ENCODE data around the gene AMHR2.
A peak's percentile ranks its signal among the peaks of the same experiment; 100 is the strongest.
"Not testable (repeated sequence)": the region's sequence is repeated elsewhere in the genome, so short reads cannot be mapped to it uniquely, and the experiment has no call there.

The AMHR2 gene

GRCh38 chr12:53381731-53382630, 41.7 kb upstream of the AMHR2 start:
- peaks cover 17 to 24% of the 10 kb centered on the region in 2 donors for H3K36me3 ChIP-seq (ENCODE audit: control insufficient read depth in 1 of 2, insufficient read depth in 2 of 2, low read length in 2 of 2)
- H3K27ac ChIP-seq (ENCODE audit: low read depth, low read length): peak overlapping the region; percentile 43
- H3K9ac ChIP-seq (ENCODE audit: low read depth in 1 of 2, low read length in 2 of 2): peak overlapping the region; percentile 54 to 65
- H3K9me3 ChIP-seq (ENCODE audit: control insufficient read depth in 1 of 2, low read length in 2 of 2): no peaks in the 10 kb centered on the region
- no peaks in the 10 kb centered on the region for H3K27me3 ChIP-seq (ENCODE audit: control insufficient read depth in 1 of 2, insufficient read depth in 2 of 2, low read length in 2 of 2)
- peaks cover 46 to 51% of the 10 kb centered on the region in 2 donors for H3K4me1 ChIP-seq (ENCODE audit: control insufficient read depth in 1 of 2, insufficient read depth in 2 of 2, low read length in 2 of 2)
- peak overlapping the region; percentile 67 to 73 for H3K4me3 ChIP-seq (ENCODE audit: low read depth in 1 of 2, low read length in 2 of 2)

GRCh38 chr12:53383258-53383657, 40.4 kb upstream of the AMHR2 start:
- H3K4me1 ChIP-seq (ENCODE audit: control insufficient read depth in 1 of 2, insufficient read depth in 2 of 2, low read length in 2 of 2): peaks cover 55% of the 10 kb centered on the region in 2 donors
- no peaks in the 10 kb centered on the region for H3K27me3 ChIP-seq (ENCODE audit: control insufficient read depth in 1 of 2, insufficient read depth in 2 of 2, low read length in 2 of 2)
- H3K9me3 ChIP-seq (ENCODE audit: control insufficient read depth in 1 of 2, low read length in 2 of 2): no peaks in the 10 kb centered on the region
- H3K27ac ChIP-seq (ENCODE audit: low read depth, low read length): no peak overlapping the region
- H3K36me3 ChIP-seq (ENCODE audit: control insufficient read depth in 1 of 2, insufficient read depth in 2 of 2, low read length in 2 of 2): peaks cover 19 to 24% of the 10 kb centered on the region in 2 donors
- H3K4me3 ChIP-seq (ENCODE audit: low read depth in 1 of 2, low read length in 2 of 2): peak overlapping the region; percentile 67 to 73
- H3K9ac ChIP-seq (ENCODE audit: low read depth in 1 of 2, low read length in 2 of 2): peak overlapping the region in 1 of 2 donors; percentile 50

- H3K9ac ChIP-seq (ENCODE audit: low read depth in 1 of 2, low read length in 2 of 2): peak overlapping the region; percentile 6 to 24
- H3K27me3 ChIP-seq (ENCODE audit: control insufficient read depth in 1 of 2, insufficient read depth in 2 of 2, low read length in 2 of 2); H3K27ac ChIP-seq (ENCODE audit: low read depth, low read length); H3K9me3 ChIP-seq (ENCODE audit: control insufficient read depth in 1 of 2, low read length in 2 of 2): not testable (repeated sequence)
- peaks cover 47 to 56% of the 10 kb centered on the region in 2 donors for H3K4me1 ChIP-seq (ENCODE audit: control insufficient read depth in 1 of 2, insufficient read depth in 2 of 2, low read length in 2 of 2)
- peak overlapping the region; percentile 42 to 53 for H3K4me3 ChIP-seq (ENCODE audit: low read depth in 1 of 2, low read length in 2 of 2)
- peaks cover 19 to 24% of the 10 kb centered on the region in 2 donors for H3K36me3 ChIP-seq (ENCODE audit: control insufficient read depth in 1 of 2, insufficient read depth in 2 of 2, low read length in 2 of 2)
Measured at GRCh38 chr12:53386381-53386780, 37.3 kb upstream of the AMHR2 start.

- Histone ChIP-seq H3K4me3 (ENCODE audit: low read depth in 1 of 2, low read length in 2 of 2) (peak overlapping the region in 1 of 2 donors; percentile 60), H3K4me1 (ENCODE audit: control insufficient read depth in 1 of 2, insufficient read depth in 2 of 2, low read length in 2 of 2) (peaks cover 22 to 33% of the 10 kb centered on the region in 2 donors), H3K27ac (ENCODE audit: low read depth, low read length) (no peak overlapping the region), H3K9me3 (ENCODE audit: control insufficient read depth in 1 of 2, low read length in 2 of 2) (no peaks in the 10 kb centered on the region), H3K9ac (ENCODE audit: low read depth in 1 of 2, low read length in 2 of 2) (no peak overlapping the region), H3K27me3 (ENCODE audit: control insufficient read depth in 1 of 2, insufficient read depth in 2 of 2, low read length in 2 of 2) (no peaks in the 10 kb centered on the region), H3K36me3 (ENCODE audit: control insufficient read depth in 1 of 2, insufficient read depth in 2 of 2, low read length in 2 of 2) (peaks cover 6 to 7% of the 10 kb centered on the region in 2 donors)
Measured at GRCh38 chr12:53388932-53389331, 34.7 kb upstream of the AMHR2 start.

GRCh38 chr12:53389702-53390101, 34.0 kb upstream of the AMHR2 start:
- Histone ChIP-seq H3K27ac (ENCODE audit: low read depth, low read length) (no peak overlapping the region), H3K4me3 (ENCODE audit: low read depth in 1 of 2, low read length in 2 of 2) (no peak overlapping the region), H3K36me3 (ENCODE audit: control insufficient read depth in 1 of 2, insufficient read depth in 2 of 2, low read length in 2 of 2) (peaks cover 4 to 7% of the 10 kb centered on the region in 2 donors), H3K9ac (ENCODE audit: low read depth in 1 of 2, low read length in 2 of 2) (no peak overlapping the region), H3K9me3 (ENCODE audit: control insufficient read depth in 1 of 2, low read length in 2 of 2) (no peaks in the 10 kb centered on the region), H3K4me1 (ENCODE audit: control insufficient read depth in 1 of 2, insufficient read depth in 2 of 2, low read length in 2 of 2) (peaks cover 17 to 33% of the 10 kb centered on the region in 2 donors), H3K27me3 (ENCODE audit: control insufficient read depth in 1 of 2, insufficient read depth in 2 of 2, low read length in 2 of 2) (no peaks in the 10 kb centered on the region)

GRCh38 chr12:53391724-53392123, 31.9 kb upstream of the AMHR2 start:
- Histone ChIP-seq H3K4me3 (ENCODE audit: low read depth in 1 of 2, low read length in 2 of 2) (no peak overlapping the region), H3K4me1 (ENCODE audit: control insufficient read depth in 1 of 2, insufficient read depth in 2 of 2, low read length in 2 of 2) (peaks cover 10 to 25% of the 10 kb centered on the region in 2 donors), H3K9ac (ENCODE audit: low read depth in 1 of 2, low read length in 2 of 2) (no peak overlapping the region), H3K27me3 (ENCODE audit: control insufficient read depth in 1 of 2, insufficient read depth in 2 of 2, low read length in 2 of 2) (no peaks in the 10 kb centered on the region), H3K36me3 (ENCODE audit: control insufficient read depth in 1 of 2, insufficient read depth in 2 of 2, low read length in 2 of 2) (peaks cover 0 to 16% of the 10 kb centered on the region in 2 donors), H3K27ac (ENCODE audit: low read depth, low read length) (no peak overlapping the region), H3K9me3 (ENCODE audit: control insufficient read depth in 1 of 2, low read length in 2 of 2) (no peaks in the 10 kb centered on the region)

GRCh38 chr12:53399896-53400295, 23.8 kb upstream of the AMHR2 start:
- no peaks in the 10 kb centered on the region for H3K4me1 ChIP-seq (ENCODE audit: control insufficient read depth in 1 of 2, insufficient read depth in 2 of 2, low read length in 2 of 2)
- H3K36me3 ChIP-seq (ENCODE audit: control insufficient read depth in 1 of 2, insufficient read depth in 2 of 2, low read length in 2 of 2): peaks cover 0 to 12% of the 10 kb centered on the region in 2 donors
- no peaks in the 10 kb centered on the region for H3K9me3 ChIP-seq (ENCODE audit: control insufficient read depth in 1 of 2, low read length in 2 of 2)

GRCh38 chr12:53402351-53402750, 21.3 kb upstream of the AMHR2 start:
- H3K36me3 ChIP-seq (ENCODE audit: control insufficient read depth in 1 of 2, insufficient read depth in 2 of 2, low read length in 2 of 2): peaks cover 0 to 13% of the 10 kb centered on the region in 2 donors

More at GRCh38 chr12:53399896-53400295, 23.8 kb upstream of the AMHR2 start:
- Histone ChIP-seq H3K27me3 (ENCODE audit: control insufficient read depth in 1 of 2, insufficient read depth in 2 of 2, low read length in 2 of 2) (no peaks in the 10 kb centered on the region), H3K4me3 (ENCODE audit: low read depth in 1 of 2, low read length in 2 of 2) (no peak overlapping the region), H3K27ac (ENCODE audit: low read depth, low read length) (no peak overlapping the region), H3K9ac (ENCODE audit: low read depth in 1 of 2, low read length in 2 of 2) (no peak overlapping the region)

GRCh38 chr12:53402871-53403270, 20.8 kb upstream of the AMHR2 start:
- Histone ChIP-seq H3K27ac (ENCODE audit: low read depth, low read length) (no peak overlapping the region), H3K36me3 (ENCODE audit: control insufficient read depth in 1 of 2, insufficient read depth in 2 of 2, low read length in 2 of 2) (peaks cover 0 to 13% of the 10 kb centered on the region in 2 donors), H3K4me1 (ENCODE audit: control insufficient read depth in 1 of 2, insufficient read depth in 2 of 2, low read length in 2 of 2) (no peaks in the 10 kb centered on the region), H3K9me3 (ENCODE audit: control insufficient read depth in 1 of 2, low read length in 2 of 2) (no peaks in the 10 kb centered on the region), H3K9ac (ENCODE audit: low read depth in 1 of 2, low read length in 2 of 2) (no peak overlapping the region), H3K4me3 (ENCODE audit: low read depth in 1 of 2, low read length in 2 of 2) (no peak overlapping the region), H3K27me3 (ENCODE audit: control insufficient read depth in 1 of 2, insufficient read depth in 2 of 2, low read length in 2 of 2) (no peaks in the 10 kb centered on the region)

More at GRCh38 chr12:53402351-53402750, 21.3 kb upstream of the AMHR2 start:
- H3K27me3 ChIP-seq (ENCODE audit: control insufficient read depth in 1 of 2, insufficient read depth in 2 of 2, low read length in 2 of 2); H3K9me3 ChIP-seq (ENCODE audit: control insufficient read depth in 1 of 2, low read length in 2 of 2); H3K4me1 ChIP-seq (ENCODE audit: control insufficient read depth in 1 of 2, insufficient read depth in 2 of 2, low read length in 2 of 2); H3K4me3 ChIP-seq (ENCODE audit: low read depth in 1 of 2, low read length in 2 of 2); H3K27ac ChIP-seq (ENCODE audit: low read depth, low read length); H3K9ac ChIP-seq (ENCODE audit: low read depth in 1 of 2, low read length in 2 of 2): not testable (repeated sequence)

- peaks cover 3 to 4% of the 10 kb centered on the region in 2 donors for H3K4me1 ChIP-seq (ENCODE audit: control insufficient read depth in 1 of 2, insufficient read depth in 2 of 2, low read length in 2 of 2)
- H3K27ac ChIP-seq (ENCODE audit: low read depth, low read length): no peak overlapping the region
- no peaks in the 10 kb centered on the region for H3K9me3 ChIP-seq (ENCODE audit: control insufficient read depth in 1 of 2, low read length in 2 of 2)
- no peak overlapping the region for H3K4me3 ChIP-seq (ENCODE audit: low read depth in 1 of 2, low read length in 2 of 2)
- H3K27me3 ChIP-seq (ENCODE audit: control insufficient read depth in 1 of 2, insufficient read depth in 2 of 2, low read length in 2 of 2): no peaks in the 10 kb centered on the region
- peaks cover 25 to 40% of the 10 kb centered on the region in 2 donors for H3K36me3 ChIP-seq (ENCODE audit: control insufficient read depth in 1 of 2, insufficient read depth in 2 of 2, low read length in 2 of 2)
- no peak overlapping the region for H3K9ac ChIP-seq (ENCODE audit: low read depth in 1 of 2, low read length in 2 of 2)
Measured at GRCh38 chr12:53410951-53411350, 12.7 kb upstream of the AMHR2 start.

Measured in duodenal mucosa (tissue), 2 donors.